Kasumi-1 (cell line): ENCODE data around the gene ASGR1.
A peak's percentile ranks its signal among the peaks of the same experiment; 100 is the strongest.
"Not testable (repeated sequence)": the region's sequence is repeated elsewhere in the genome, so short reads cannot be mapped to it uniquely, and the experiment has no call there.

Experiments
- DNase-seq, 2 experiments: peaks; one replicate each; lab custom pipeline; 2025; lab: John Stamatoyannopoulos, UW

ASGR1 gene

DNA sequence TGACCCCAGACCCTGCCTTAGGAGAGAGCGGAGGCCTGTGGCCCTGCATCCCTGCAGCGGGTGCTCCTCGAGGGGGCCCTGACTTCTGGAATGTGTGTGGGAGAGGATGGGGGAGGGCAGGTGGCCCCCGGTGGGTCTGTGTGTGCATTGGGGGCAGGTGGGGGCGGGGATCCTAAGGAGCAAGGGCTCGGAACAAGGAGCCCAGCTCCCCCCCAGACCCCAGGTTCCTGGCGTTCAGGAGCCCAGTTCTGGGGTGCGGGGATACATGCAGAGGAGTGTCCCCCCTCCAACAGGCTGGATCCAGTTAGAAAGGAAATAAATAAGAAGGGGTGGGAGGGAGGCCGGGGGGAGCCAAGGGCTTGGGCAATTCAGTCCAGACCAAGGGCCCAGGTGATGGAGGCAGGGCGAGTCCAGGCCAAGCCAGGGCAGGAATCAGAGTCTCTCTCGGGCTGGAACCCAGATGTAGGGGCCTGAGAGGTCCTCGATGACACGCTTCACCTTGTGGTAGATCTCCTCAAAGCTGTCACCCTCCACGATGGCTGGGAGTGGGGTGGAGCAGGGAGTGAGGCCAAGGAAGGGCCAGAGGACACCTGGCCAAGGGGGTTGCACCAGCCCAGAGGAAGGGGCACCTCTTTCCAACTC is 11.2 kb upstream of the ASGR1 start:
- DNase-seq: no peak

DNA sequence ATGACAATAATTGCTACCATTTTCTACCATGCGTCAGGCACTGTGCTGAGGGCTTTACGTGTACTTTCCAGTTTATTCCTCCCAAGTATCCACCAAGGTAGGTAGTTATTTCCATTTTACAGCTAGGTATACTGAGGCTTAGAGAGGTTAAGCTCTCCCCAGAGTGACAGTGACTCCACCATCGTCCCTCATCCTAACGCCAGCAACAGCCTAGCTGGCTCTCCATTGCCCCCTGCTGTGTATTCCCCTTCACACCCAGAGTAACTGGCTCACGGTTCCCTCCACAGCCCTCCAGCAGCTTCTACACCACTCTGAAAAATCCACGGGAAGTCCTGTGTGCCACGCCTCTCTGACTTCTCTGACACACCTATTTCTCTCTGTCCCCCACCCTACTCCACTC is 7.1 kb upstream of the ASGR1 start:
- peak; percentile 6 to 13 for DNase-seq

DNA sequence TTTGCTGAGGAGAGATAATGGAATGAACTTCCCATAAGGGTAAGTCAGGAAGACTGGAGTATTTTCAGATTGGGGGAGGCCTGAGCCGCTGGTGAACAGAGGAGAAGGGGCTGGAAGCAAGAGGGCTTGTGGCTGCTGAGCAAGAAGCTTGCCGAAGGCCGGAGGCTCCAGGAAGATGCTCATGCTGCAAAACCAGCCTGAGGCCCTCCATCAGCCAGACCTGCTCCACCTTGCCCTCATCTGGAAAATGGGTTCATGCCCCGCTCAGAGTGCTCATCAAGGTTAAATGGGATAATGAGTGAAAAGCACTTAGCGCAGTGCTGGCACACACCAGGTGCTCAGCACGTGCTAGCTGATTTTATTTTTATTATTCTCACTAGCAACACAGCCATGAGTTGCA is 5.5 kb upstream of the ASGR1 start:
- no peak for DNase-seq

DNA sequence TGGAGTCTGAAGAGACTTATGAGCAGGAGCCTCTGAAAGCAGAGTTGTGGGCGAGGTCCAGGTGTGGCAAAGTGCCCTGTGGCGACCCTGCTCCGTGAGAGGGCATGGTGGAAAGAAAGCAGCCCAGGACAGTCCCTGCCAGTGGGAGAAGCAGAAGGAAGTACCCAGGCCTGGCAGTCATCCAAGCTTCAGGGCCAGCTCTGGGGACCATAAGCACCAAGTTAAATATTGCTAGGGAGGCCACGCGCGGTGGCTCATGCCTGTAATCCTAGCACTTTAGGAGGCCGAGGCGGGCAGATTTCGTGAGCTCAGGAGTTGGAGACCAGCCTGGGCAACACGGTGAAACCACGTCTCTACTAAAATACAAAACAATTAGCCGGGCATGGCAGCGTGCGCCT is 4.9 kb upstream of the ASGR1 start:
- DNase-seq: no peak

DNA sequence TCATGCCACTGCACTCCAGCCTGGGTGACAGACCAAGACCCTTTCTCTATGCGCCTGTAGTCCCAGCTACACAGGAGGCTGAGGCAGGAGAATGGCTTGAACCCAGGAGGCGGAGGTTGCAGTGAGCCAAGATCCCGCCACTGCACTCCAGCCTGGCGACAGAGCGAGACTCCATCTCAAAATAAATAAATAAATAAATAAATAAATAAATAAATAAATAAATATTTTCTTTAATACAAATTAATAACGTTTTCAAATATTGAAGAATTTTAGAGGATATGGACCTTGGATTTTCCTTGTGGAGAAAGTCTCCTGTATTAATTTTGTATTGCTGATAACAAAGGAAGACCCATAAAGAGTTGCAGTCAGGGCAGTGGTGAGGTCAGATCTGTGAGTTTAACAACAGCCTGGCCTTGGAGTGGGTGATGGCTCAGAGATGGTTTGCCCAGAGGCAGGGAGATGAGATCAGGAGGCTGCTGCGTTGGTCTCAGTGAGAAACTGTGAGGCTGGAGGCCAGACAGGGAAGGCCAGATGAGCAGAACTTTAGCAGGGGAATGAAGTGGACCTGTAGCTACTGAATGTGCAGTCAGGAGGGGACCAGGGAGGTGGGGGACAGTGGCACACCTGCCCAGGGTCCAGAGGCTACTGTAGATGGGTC is 4.4 kb upstream of the ASGR1 start:
- DNase-seq: no peak

DNA sequence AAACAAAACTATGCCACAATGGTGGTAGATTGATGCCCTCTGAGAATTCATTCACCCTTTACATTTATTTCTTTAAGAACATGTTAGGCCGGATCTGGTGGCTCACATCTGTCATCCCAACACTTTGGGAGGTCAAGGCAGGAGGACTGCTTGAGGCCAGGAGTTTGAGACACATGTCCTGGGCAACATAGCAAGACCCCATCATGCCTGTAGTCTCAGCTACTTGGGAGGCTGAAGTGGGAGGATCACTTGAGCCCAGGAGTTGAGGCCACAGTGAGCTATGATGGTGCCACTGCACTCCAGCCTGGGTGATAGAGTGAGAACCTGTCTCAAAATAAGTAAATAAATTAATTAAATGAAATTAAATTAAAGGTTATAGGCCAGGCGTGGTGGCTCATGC is 2.9 kb upstream of the ASGR1 start:
- not testable (repeated sequence) for DNase-seq

DNA sequence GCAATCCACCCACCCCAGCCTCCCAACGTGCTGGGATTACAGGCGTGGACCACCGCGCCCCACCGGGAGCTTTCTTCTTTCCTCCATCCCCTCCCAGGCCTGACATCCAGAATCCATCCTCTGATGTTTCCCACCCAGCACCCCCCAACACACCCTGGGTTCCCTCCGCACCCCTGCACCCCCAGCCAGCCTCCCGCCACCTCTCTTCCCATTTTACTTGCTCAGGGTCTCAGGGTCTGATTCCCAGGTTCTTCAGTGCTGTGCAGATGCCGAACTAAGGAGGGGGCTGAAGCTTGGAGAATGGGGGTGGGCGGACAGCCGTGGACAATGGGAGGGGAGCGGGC is 225 bp downstream of the ASGR1 start:
- DNase-seq: no peak

DNA sequence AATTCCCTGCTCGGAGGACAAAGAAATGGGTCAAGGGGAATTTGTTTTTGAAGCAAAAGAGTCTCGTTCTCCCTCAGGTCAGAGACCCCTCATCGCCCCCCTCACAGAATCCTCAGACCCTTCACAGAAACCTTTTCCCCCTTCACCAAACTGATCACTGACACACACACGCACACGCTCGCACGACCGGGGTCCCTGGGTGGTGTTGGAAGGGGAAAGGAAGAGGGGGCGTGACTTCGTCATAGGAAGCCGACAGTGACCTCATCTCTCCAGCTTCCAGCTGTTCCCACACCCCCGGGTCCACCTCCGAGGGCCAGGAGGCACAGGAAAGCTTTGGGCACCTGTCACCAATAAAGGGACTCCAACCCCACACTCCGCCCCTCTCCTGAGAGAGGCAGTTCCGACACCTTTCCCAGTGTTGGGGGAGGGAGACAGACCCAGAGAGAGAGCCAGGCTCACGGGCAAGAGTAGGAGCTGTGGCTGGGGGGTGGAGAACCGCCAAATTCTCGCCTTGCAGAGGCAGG is 1.2 kb downstream of the ASGR1 start:
- no peak for DNase-seq

DNA sequence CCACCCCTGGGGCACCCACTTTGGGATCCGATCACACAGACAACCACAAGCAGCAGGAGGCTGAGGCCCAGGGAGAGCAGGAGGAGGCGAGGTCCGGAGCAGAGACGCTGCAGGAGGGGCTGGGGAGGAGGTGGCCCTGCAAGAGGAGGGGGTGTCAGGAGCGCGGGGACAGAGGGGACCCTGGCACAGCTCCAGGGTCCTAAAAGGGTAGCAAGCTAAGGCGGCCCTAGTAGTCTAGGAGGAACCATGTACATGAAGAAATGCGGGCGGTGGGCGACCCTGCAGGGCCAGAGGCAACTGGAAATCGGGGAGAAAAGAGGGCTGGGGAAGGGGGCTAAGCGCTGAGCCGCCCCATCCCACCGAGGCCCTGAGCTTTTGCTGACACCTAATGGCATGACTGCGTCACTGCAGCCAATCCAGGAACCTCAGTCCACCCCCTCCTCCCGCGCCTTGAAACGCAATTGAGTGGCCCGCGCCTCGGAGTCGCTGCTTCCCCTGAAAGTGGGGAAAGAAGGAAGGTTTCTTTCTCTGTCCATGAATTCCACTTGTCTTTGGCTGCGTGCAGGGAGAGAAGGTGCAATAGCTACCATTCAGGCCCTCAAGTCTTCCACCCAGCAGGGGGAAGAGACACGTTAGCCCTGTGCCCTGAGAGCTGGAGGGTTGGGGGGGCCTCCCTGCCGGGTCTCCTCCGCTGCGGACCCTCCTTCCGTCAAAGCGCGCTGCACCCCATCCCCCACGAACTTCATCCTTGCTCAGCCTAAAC is 1.8 kb downstream of the ASGR1 start:
- DNase-seq: peak; percentile 22 to 38

DNA sequence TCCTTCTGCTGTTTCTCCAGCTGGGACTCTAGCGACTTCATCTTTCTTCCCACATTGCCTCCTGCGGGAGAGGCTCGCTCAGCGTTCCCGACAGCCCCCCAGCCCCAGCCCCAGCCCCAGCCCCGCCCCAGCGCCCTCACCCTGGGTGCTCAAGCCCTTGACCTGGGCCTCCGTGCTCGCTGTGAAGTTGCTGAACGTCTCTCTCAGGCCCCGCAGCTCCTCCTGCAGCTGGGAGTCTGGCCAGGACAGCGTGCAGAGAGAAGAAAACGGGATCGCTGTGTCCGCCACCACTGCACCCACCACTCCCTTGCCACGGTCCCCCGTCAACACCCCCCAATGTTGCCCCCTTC is 2.4 kb downstream of the ASGR1 start:
- DNase-seq: no peak

DNA sequence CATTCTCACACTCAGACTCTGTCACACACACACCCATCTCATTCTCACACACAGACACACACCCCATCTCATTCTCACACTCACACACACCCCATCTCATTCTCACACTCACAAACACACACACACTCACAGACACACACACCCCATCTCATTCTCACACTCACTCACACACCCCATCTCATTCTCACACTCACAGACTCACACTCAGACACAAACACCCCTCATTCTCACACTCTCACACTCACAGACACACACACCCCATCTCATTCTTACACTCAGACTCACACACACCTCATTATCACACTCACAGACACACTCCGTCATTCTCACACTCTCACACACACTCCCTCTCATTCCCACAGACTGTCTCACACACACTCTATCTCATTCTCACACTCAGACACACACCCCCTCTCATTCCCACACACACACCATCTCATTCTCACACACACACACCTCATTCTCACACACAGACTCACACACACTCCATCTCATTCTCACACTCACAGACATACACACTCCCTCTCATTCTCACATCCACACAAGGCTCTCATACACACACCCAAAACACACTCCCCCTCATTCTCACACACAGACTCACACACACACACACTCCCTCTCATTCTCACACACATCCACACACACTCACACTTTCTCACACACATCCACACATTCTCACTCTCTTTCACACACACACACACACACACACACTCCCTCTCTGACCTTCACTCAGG is 2.9 kb downstream of the ASGR1 start:
- DNase-seq: no peak

DNA sequence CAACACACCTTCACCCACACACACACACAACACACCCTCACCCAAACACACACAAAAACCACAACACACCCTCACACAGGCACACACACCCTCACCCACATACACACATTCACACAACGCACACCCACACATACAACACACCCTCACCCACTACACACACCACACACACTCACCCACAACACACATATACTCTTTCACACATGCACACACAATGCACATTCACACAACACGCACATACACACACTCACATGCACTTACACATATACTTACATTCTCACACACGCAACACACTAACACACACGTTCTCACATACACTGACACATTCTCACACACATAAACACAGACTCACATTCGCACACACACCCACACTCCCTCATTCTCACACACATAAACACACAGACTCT is 3.8 kb downstream of the ASGR1 start:
- DNase-seq: no peak

DNA sequence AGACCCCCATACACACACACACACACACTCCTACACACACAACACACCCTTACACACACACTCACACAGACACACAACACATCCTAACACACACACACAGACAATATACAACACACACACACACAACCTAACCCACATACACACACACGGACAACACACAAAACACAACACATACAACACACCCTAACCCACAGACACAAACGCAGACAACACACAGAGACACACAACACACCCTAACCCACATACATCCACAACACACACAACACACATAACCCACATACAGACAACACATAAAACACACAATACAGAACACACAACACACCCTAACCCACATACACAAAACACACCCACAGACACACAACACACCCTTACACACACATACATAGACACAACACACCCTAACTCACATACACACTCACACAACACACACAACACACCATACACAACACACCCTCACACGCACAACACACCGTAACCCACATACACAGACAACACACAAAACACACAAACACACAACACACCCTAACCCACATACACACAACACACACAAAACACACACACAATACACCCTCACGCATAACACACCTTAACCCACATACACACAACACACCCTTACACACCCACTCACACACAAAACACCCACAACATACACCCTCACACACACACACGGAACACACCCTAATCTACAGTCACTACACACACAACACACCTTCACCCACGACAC is 4.4 kb downstream of the ASGR1 start:
- DNase-seq: no peak

DNA sequence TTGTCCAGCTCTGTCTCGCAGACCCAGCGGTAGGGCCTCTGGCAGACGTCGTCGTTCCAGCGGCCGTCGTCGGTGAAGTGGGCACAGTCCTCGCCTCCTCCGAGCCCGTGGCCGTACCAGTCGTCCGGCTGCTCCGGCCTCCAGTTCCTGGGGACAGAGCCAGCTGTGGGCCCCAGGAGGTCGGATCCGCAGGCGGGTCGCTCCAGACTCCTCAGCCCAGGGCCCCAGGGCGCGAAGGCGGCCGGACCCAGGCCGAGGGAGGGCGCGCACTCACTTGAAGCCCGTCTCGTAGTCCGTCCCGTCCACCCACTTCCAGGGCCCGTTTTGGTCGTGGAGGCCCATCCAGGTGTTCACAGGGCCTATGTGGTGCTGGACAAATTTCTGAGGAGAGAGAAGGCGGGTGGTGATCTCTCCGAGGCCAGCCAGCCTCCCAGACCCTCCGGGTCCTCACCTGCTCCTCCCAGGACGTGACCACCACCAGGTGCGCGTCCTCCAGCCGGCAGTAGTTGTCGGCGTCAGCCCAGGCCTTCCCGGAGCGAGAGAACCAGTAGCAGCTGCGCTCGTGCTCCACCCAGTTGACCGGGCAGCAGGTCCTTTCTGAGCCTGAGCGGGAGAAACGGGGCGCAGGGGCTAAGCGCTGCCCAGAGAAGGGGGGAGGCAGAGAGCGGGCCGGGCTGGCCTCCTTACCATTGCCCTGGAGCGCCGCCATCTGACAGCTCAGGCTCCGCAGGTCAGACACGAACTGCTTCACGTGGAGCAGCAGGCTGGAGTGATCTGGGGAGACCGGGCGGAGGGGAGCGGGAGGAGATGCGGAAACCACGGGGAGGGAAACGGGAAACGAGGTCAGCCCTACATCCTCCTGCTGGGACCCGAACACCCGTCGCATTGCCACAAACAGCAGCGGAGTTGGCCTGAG is 5.2 kb downstream of the ASGR1 start:
- peak; percentile 64 to 72 for DNase-seq

DNA sequence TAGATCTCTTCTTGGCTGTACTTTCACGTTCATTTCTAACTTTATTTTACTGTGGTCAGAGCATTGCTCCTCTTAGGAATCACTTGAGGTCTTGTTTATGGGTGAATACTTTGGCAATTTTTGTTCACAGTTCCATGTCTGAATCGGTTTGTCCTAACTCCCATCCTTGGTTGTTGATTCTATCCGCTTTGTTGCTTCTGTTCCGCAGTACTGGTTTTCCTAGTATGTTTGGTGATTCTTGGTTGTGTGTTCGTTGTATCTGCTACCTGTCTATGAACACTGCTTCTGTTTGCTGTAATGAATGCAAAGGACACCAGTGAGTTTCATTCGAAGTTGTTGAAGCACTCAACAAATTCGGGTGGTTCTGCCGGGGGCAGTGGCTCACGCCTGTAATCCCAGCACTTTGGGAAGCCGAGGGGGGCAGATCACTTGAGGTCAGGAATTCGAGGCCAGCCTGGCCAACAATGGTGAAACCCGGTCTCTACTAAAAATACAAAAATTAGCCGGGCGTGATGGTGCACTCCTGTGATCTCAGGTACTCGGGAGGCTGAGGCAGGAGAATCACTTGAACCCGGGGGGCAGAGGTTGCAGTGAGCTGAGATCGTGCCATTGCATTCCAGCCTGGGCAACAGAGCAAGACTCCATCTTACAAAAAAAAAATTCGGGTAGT is 6.5 kb downstream of the ASGR1 start:
- DNase-seq: not testable (repeated sequence)

DNA sequence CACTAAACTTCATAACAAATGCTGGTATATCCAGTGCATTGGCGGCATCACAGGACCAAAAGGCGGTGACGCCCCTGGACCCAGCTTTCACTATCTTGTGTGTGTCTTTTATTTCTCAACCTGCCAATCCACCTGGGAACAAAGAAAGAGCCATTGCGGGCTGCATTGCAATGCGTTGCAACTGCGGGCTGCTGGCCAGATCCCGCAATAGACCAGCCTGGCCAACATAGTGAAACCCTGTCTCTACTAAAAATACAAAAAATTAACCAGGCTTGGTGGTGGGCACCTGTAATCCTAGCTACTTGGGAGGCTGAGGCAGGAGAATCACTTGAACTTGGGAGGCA is 9.6 kb downstream of the ASGR1 start:
- not testable (repeated sequence) for DNase-seq

DNA sequence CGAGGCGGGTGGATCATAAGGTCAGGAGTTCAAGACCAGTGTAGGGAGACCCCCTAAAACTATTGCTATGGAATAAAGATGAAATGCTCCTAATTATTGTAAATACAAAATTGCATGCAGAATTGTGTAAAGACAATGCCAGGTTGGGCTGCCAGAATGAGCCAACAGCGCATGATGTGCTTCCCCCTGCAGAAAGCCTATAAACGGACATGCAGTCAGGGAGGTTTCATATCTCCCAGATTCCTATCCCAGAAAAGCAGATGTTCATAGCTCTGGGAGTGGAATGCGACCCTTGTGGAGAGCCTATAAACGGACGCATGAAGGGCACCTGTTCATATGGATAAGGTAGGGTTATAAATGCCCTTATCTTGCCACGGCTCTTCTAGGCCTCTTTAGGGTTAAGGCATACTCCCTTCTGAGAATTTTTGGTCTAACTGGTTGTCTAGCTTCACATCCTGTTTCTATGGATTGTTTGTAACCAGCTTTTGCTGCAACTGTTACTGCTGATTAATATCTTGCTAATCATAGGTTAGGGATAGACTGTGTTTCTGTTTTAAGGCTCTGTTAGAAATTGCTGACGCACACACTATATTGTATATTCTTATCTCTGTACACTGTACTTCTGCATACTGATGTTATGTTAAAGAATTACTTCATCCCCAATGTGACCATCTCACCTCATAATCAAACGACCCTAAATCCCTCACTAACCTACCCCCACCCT is 10.2 kb downstream of the ASGR1 start:
- DNase-seq: not testable (repeated sequence)

DNA sequence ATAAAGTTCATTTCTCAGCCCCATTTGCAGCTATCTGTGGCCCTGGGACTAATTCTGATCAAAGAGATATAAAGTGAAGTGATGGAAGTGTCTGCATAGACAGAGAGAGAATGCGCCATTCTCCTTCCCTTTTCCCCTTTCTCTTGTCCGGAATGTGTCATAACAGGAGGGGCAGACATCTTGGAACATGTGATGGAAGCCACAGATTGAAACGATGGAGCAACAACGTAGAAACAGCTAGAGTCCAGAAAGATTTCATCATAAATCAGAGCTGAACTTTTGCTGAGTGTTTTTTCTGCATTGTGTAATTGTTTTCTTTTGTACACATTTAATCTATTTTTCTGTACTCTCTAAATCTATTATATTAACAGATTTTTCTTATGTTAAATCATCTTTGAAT is 11.3 kb downstream of the ASGR1 start:
- DNase-seq: no peak

DNA sequence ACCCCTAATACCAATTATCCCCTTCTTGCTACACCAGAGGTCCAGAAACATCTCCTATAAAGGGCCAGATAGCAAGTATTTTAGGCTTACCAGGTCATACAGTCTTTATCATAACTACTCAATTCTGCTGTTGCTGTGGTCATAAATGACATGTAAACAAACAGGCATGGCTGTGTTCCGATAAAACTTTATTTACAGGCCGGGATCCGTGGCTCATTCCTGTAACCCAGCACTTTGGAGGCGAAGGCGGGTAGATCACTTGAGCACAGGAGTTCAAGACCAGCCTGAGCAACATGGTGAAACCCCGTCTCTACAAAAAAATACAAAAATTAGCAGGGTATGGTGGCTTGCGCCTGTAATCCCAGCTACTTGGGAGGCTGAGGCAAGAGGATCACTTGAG is 12.3 kb downstream of the ASGR1 start:
- DNase-seq: no peak

DNA sequence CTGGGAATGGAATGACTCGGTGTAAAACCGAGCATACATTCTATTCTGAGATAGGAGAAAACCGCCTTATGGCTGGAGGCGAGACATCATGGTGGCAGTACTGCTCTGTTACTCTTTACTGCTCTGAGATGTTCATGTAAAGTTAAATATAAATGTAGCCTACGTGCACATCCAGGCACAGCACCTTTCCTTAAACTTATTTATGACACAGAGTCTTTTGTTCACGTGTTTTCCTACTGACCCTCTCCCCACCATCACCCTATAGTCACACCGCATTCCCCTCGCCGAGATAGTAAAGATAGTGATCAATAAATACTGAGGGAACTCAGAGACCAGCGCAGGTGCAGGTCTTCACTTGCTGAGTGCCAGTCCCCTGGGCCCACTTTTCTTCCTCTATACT is 19.6 kb downstream of the ASGR1 start:
- DNase-seq: not testable (repeated sequence)
